Chondrocyte (in vitro differentiated cells): ENCODE measurements around the gene SHB. TPM values are rescaled to one million over a fixed set of nuclear protein-coding genes. Genes with fewer than 3 reads are reported as not detected.

Experiments
- DNase-seq: peaks from one replicate; pipeline ENCODE4 v3.0.0; 2021; ENCODE audit warnings: mixed read lengths, low spot score
- H3K27ac Mint-ChIP-seq: one replicate; pipeline ENCODE4 v1.8.0; 2021; ENCODE audit warnings: mild to moderate bottlenecking, moderate library complexity, mixed read lengths; ENCODE audit not compliant: unreplicated experiment
- H3K27me3 Mint-ChIP-seq: 2 replicates; pipeline ENCODE4 v1.8.0; 2021; ENCODE audit warnings: low read depth, mixed read lengths
- H3K36me3 Mint-ChIP-seq: 2 replicates; pipeline ENCODE4 v1.8.0; 2021; ENCODE audit warnings: low read depth, mixed read lengths
- H3K4me1 Mint-ChIP-seq: 2 replicates; pipeline ENCODE4 v1.8.0; 2021; ENCODE audit warnings: low read depth, mild to moderate bottlenecking, mixed read lengths
- H3K4me3 Mint-ChIP-seq: one replicate; pipeline ENCODE4 v1.8.0; 2021; ENCODE audit warnings: mild to moderate bottlenecking, moderate library complexity, mixed read lengths; ENCODE audit not compliant: unreplicated experiment
- H3K9me3 Mint-ChIP-seq: 2 replicates; pipeline ENCODE4 v1.8.0; 2021; ENCODE audit warnings: low read depth, mixed read lengths
- CTCF ChIP-seq: fragments of 200-600 bp; sonication (generic); IDR thresholded peaks from 2 replicates; pipeline ENCODE4 v1.5.0; 2021; ENCODE audit warnings: antibody characterized with exemption, mild to moderate bottlenecking, moderate library complexity
- total RNA-seq: library from RNA; stranded (reverse); gene quantifications from 3 replicates; pipeline ENCODE4 v1.2.1, GENCODE V29; 2021

SHB gene
- total RNA-seq, 1 donor from 2014 or later: 23.8 TPM

GRCh38 chr9:38066914-38067858 lies 1.8 kb downstream of the SHB start:
- peak; percentile 29 for TF ChIP-seq CTCF
- Mint-ChIP-seq H3K4me3 (peak overlapping the region; percentile 87), H3K27ac (peak overlapping the region; percentile 79), H3K9me3 (no peaks in the 10 kb centered on the region), H3K36me3 (no peaks in the 10 kb centered on the region), H3K4me1 (peaks cover 60% of the 10 kb centered on the region), H3K27me3 (no peaks in the 10 kb centered on the region)
- no peak for DNase-seq

GRCh38 chr9:38066197-38066913 lies 2.7 kb downstream of the SHB start:
- peak; percentile 64 for TF ChIP-seq CTCF
- Mint-ChIP-seq H3K27ac (peak overlapping the region; percentile 46), H3K4me3 (peak overlapping the region; percentile 87), H3K27me3 (no peaks in the 10 kb centered on the region), H3K9me3 (no peaks in the 10 kb centered on the region), H3K36me3 (no peaks in the 10 kb centered on the region), H3K4me1 (peaks cover 67% of the 10 kb centered on the region)
- no peak for DNase-seq

- Mint-ChIP-seq H3K9me3 (no peaks in the 10 kb centered on the region), H3K4me1 (peaks cover 69% of the 10 kb centered on the region), H3K4me3 (peak overlapping the region; percentile 87), H3K36me3 (no peaks in the 10 kb centered on the region), H3K27ac (peak overlapping the region; percentile 30), H3K27me3 (no peaks in the 10 kb centered on the region)
- DNase-seq: no peak
- no peak for TF ChIP-seq CTCF
These were observed 3.5 kb downstream of the SHB start for GRCh38 chr9:38065369-38066075.

- H3K36me3 Mint-ChIP-seq: no peaks in the 10 kb centered on the region
- H3K4me3 Mint-ChIP-seq: peak overlapping the region; percentile 87
- H3K27ac Mint-ChIP-seq: no peak overlapping the region
- peaks cover 67% of the 10 kb centered on the region for H3K4me1 Mint-ChIP-seq
- no peaks in the 10 kb centered on the region for H3K27me3 Mint-ChIP-seq
- H3K9me3 Mint-ChIP-seq: no peaks in the 10 kb centered on the region
- TF ChIP-seq CTCF: no peak
- no peak for DNase-seq
These were observed 4.1 kb downstream of the SHB start for GRCh38 chr9:38064842-38065368.

GRCh38 chr9:38063363-38063707 lies 5.7 kb downstream of the SHB start:
- peak overlapping the region; percentile 80 for H3K27ac Mint-ChIP-seq
- no peak overlapping the region for H3K4me3 Mint-ChIP-seq
- H3K9me3 Mint-ChIP-seq: peaks cover 3% of the 10 kb centered on the region
- no peaks in the 10 kb centered on the region for H3K36me3 Mint-ChIP-seq
- peaks cover 75% of the 10 kb centered on the region for H3K4me1 Mint-ChIP-seq
- no peak for DNase-seq
- TF ChIP-seq CTCF: no peak
- H3K27me3 Mint-ChIP-seq: no peaks in the 10 kb centered on the region
